Activated naive CD4-positive, alpha-beta T cell treated with anti-CD3 and anti-CD28 coated beads for 36 hours (primary cell): Measurements from ENCODE around the gene DPF3. TPM values are rescaled to one million over a fixed set of nuclear protein-coding genes. Genes with fewer than 3 reads are reported as not detected.

ENCODE experiments used
- CTCF ChIA-PET: fragments of 350-600 bp; sonication (Branson Sonifier 250); formaldehyde crosslinking; loops from one replicate; lab custom pipeline; 2021; ENCODE audit warnings: antibody characterized with exemption; lab: Charles Lee
- DNase-seq: peaks from one replicate; pipeline ENCODE4 v3.0.0-alpha.2; 2020
- H3K27ac Mint-ChIP-seq: one replicate; pipeline ENCODE4 v1.8.0; 2021; ENCODE audit warnings: mild to moderate bottlenecking, mixed read lengths
- H3K27me3 Mint-ChIP-seq: one replicate; pipeline ENCODE4 v1.8.0; 2021; ENCODE audit warnings: low read depth, mixed read lengths
- H3K36me3 Mint-ChIP-seq: one replicate; pipeline ENCODE4 v1.8.0; 2021; ENCODE audit warnings: low read depth, mixed read lengths
- H3K4me1 Mint-ChIP-seq: one replicate; pipeline ENCODE4 v1.8.0; 2021; ENCODE audit warnings: low read depth, mixed read lengths
- H3K4me3 Mint-ChIP-seq: one replicate; pipeline ENCODE4 v1.8.0; 2021; ENCODE audit warnings: mild to moderate bottlenecking, moderate library complexity, mixed read lengths
- H3K9me3 Mint-ChIP-seq: one replicate; pipeline ENCODE4 v1.8.0; 2021; ENCODE audit warnings: mixed read lengths
- intact Hi-C: fragments of 100-400 bp; cut with micrococcal nuclease; formaldehyde crosslinking; loops from one replicate; pipeline ENCODE4 v1.15.1; 2023
- total RNA-seq, 2 experiments: library from RNA; stranded (reverse); gene quantifications; one replicate each; pipeline ENCODE4 v1.2.3, GENCODE V29; 2021

Gene DPF3
- total RNA-seq, 2 experiments from 2014 or later = 0.29 to 0.47 TPM

GRCh38 chr14:72850360-72850759 lies 43.5 kb downstream of the DPF3 start:
- Mint-ChIP-seq H3K9me3 (no peaks in the 10 kb centered on the region), H3K27ac (no peak overlapping the region), H3K27me3 (no peaks in the 10 kb centered on the region), H3K4me3 (no peak overlapping the region), H3K4me1 (no peaks in the 10 kb centered on the region), H3K36me3 (no peaks in the 10 kb centered on the region)
- intact Hi-C loops = no loop called here
- CTCF ChIA-PET = interaction anchor here (0.9 kb wide), 1 partner anchor 337 kb away, joined by 3 read pairs; no protein-coding TSS in a partner anchor
- no peak for DNase-seq

- H3K36me3 Mint-ChIP-seq = no peaks in the 10 kb centered on the region
- no peak overlapping the region for H3K27ac Mint-ChIP-seq
- CTCF ChIA-PET = no interaction called here
- H3K4me3 Mint-ChIP-seq = no peak overlapping the region
- H3K27me3 Mint-ChIP-seq = no peaks in the 10 kb centered on the region
- no peak for DNase-seq
- no peaks in the 10 kb centered on the region for H3K4me1 Mint-ChIP-seq
- H3K9me3 Mint-ChIP-seq = no peaks in the 10 kb centered on the region
- intact Hi-C loops = no loop called here
Observed at GRCh38 chr14:72849222-72849621, 44.7 kb downstream of the DPF3 start.

- H3K27ac Mint-ChIP-seq = no peak overlapping the region
- CTCF ChIA-PET = no interaction called here
Observed at GRCh38 chr14:72847721-72848120, 46.2 kb downstream of the DPF3 start.

GRCh38 chr14:72845683-72846082 lies 48.2 kb downstream of the DPF3 start:
- no peaks in the 10 kb centered on the region for H3K36me3 Mint-ChIP-seq
- H3K4me3 Mint-ChIP-seq = no peak overlapping the region
- no peaks in the 10 kb centered on the region for H3K4me1 Mint-ChIP-seq
- H3K27me3 Mint-ChIP-seq = no peaks in the 10 kb centered on the region
- CTCF ChIA-PET = no interaction called here
- H3K27ac Mint-ChIP-seq = no peak overlapping the region
- intact Hi-C loops = no loop called here
- no peaks in the 10 kb centered on the region for H3K9me3 Mint-ChIP-seq
- DNase-seq = no peak

More at GRCh38 chr14:72847721-72848120, 46.2 kb downstream of the DPF3 start:
- H3K36me3 Mint-ChIP-seq = no peaks in the 10 kb centered on the region
- H3K4me1 Mint-ChIP-seq = no peaks in the 10 kb centered on the region
- H3K4me3 Mint-ChIP-seq = no peak overlapping the region
- H3K27me3 Mint-ChIP-seq = no peaks in the 10 kb centered on the region
- H3K9me3 Mint-ChIP-seq = no peaks in the 10 kb centered on the region
- intact Hi-C loops = no loop called here
- DNase-seq = no peak

- H3K4me3 Mint-ChIP-seq = no peak overlapping the region
- no peaks in the 10 kb centered on the region for H3K9me3 Mint-ChIP-seq
- H3K27ac Mint-ChIP-seq = no peak overlapping the region
- CTCF ChIA-PET = no interaction called here
- no peaks in the 10 kb centered on the region for H3K36me3 Mint-ChIP-seq
- no peaks in the 10 kb centered on the region for H3K27me3 Mint-ChIP-seq
- no peak for DNase-seq
- intact Hi-C loops = no loop called here
- no peaks in the 10 kb centered on the region for H3K4me1 Mint-ChIP-seq
Observed at GRCh38 chr14:72845196-72845595, 48.7 kb downstream of the DPF3 start.

- CTCF ChIA-PET = no interaction called here
- DNase-seq = no peak
- Mint-ChIP-seq H3K36me3 (no peaks in the 10 kb centered on the region), H3K4me3 (no peak overlapping the region), H3K27me3 (no peaks in the 10 kb centered on the region), H3K9me3 (no peaks in the 10 kb centered on the region), H3K4me1 (no peaks in the 10 kb centered on the region), H3K27ac (no peak overlapping the region)
- intact Hi-C loops = no loop called here
Observed at GRCh38 chr14:72844524-72844923, 49.4 kb downstream of the DPF3 start.

GRCh38 chr14:72839753-72840607 lies 53.9 kb downstream of the DPF3 start:
- intact Hi-C loops = no loop called here
- no peak for DNase-seq
- Mint-ChIP-seq H3K36me3 (no peaks in the 10 kb centered on the region), H3K4me1 (no peaks in the 10 kb centered on the region), H3K27ac (no peak overlapping the region), H3K27me3 (no peaks in the 10 kb centered on the region), H3K4me3 (no peak overlapping the region), H3K9me3 (no peaks in the 10 kb centered on the region)
- CTCF ChIA-PET = interaction anchor here (1.3 kb wide), 1 partner anchor 325 kb away, joined by 3 read pairs; no protein-coding TSS in a partner anchor

GRCh38 chr14:72839351-72839750 lies 54.5 kb downstream of the DPF3 start:
- CTCF ChIA-PET = interaction anchor here (1.3 kb wide), 1 partner anchor 324 kb away, joined by 3 read pairs; no protein-coding TSS in a partner anchor
- Mint-ChIP-seq H3K4me3 (no peak overlapping the region), H3K27me3 (no peaks in the 10 kb centered on the region), H3K27ac (no peak overlapping the region), H3K36me3 (no peaks in the 10 kb centered on the region), H3K9me3 (no peaks in the 10 kb centered on the region), H3K4me1 (no peaks in the 10 kb centered on the region)
- no peak for DNase-seq
- intact Hi-C loops = no loop called here

GRCh38 chr14:72836085-72836484 lies 57.8 kb downstream of the DPF3 start:
- Mint-ChIP-seq H3K9me3 (no peaks in the 10 kb centered on the region), H3K36me3 (no peaks in the 10 kb centered on the region), H3K4me3 (no peak overlapping the region), H3K4me1 (no peaks in the 10 kb centered on the region), H3K27ac (no peak overlapping the region), H3K27me3 (no peaks in the 10 kb centered on the region)
- no peak for DNase-seq
- CTCF ChIA-PET = no interaction called here
- intact Hi-C loops = no loop called here

GRCh38 chr14:72833174-72833573 lies 60.7 kb downstream of the DPF3 start:
- no peaks in the 10 kb centered on the region for H3K4me1 Mint-ChIP-seq
- intact Hi-C loops = no loop called here
- H3K4me3 Mint-ChIP-seq = no peak overlapping the region
- H3K27ac Mint-ChIP-seq = no peak overlapping the region
- no peaks in the 10 kb centered on the region for H3K9me3 Mint-ChIP-seq
- no peaks in the 10 kb centered on the region for H3K36me3 Mint-ChIP-seq
- H3K27me3 Mint-ChIP-seq = no peaks in the 10 kb centered on the region
- CTCF ChIA-PET = no interaction called here
- DNase-seq = no peak

GRCh38 chr14:72830786-72831594 lies 62.9 kb downstream of the DPF3 start:
- no peak for DNase-seq
- Mint-ChIP-seq H3K27ac (no peak overlapping the region), H3K27me3 (peaks cover 3% of the 10 kb centered on the region), H3K4me1 (no peaks in the 10 kb centered on the region), H3K4me3 (no peak overlapping the region), H3K36me3 (no peaks in the 10 kb centered on the region), H3K9me3 (no peaks in the 10 kb centered on the region)
- CTCF ChIA-PET = interaction anchor here (1.0 kb wide), 1 partner anchor 74 kb away, joined by 4 read pairs; no protein-coding TSS in a partner anchor
- intact Hi-C loops = no loop called here

- Mint-ChIP-seq H3K9me3 (no peaks in the 10 kb centered on the region), H3K4me1 (no peaks in the 10 kb centered on the region), H3K4me3 (no peak overlapping the region), H3K27me3 (peaks cover 3% of the 10 kb centered on the region), H3K36me3 (no peaks in the 10 kb centered on the region), H3K27ac (no peak overlapping the region)
- CTCF ChIA-PET = no interaction called here
- intact Hi-C loops = no loop called here
- DNase-seq = no peak
Observed at GRCh38 chr14:72830356-72830755, 63.5 kb downstream of the DPF3 start.
